ENCODE measurements around the gene SUCLG2. TPM values are rescaled to one million over a fixed set of nuclear protein-coding genes. Genes with fewer than 3 reads are reported as not detected.

The SUCLG2 gene, protein sequence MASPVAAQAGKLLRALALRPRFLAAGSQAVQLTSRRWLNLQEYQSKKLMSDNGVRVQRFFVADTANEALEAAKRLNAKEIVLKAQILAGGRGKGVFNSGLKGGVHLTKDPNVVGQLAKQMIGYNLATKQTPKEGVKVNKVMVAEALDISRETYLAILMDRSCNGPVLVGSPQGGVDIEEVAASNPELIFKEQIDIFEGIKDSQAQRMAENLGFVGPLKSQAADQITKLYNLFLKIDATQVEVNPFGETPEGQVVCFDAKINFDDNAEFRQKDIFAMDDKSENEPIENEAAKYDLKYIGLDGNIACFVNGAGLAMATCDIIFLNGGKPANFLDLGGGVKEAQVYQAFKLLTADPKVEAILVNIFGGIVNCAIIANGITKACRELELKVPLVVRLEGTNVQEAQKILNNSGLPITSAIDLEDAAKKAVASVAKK
- total RNA-seq (2013; cell fraction: nucleolus; rRNA removed) = 33.1 and 35.8 TPM in 2 replicates
- total RNA-seq (2014; rRNA removed) (28.1 and 38.4 TPM in 2 replicates), total RNA-seq (2014; rRNA removed; fragmentation: Illumina TruSeq; extraction: Trizol) (48.0 and 48.5 TPM in 2 replicates), total RNA-seq (2021) (38.3 and 39.7 TPM in 2 replicates), polyA plus RNA-seq (2011; rRNA removed) (33.8 and 49.2 TPM in 2 replicates), polyA plus RNA-seq (2014; fragmentation: Illumina TruSeq; extraction: Trizol) (48.0 and 57.3 TPM in 2 replicates), polyA plus RNA-seq (2014; fragmentation: Nextera tagmentation; extraction: Ambion mirVana) (10 to 100 TPM; 17.8 to 31.1 TPM), polyA plus RNA-seq (2014; rRNA removed) (26.6 and 36.0 TPM in 2 replicates), polyA plus RNA-seq (2016; fragmentation: Nextera tagmentation; extraction: Ambion mirVana) (10 to 100 TPM; 49.9 to 50.9 TPM), polyA minus RNA-seq (2011; rRNA and poly(A)+ RNA removed) (17.2 and 17.6 TPM in 2 replicates), Bru-seq, nascent RNA (percentile 70 among the genes with signal in this experiment), BruChase-seq, experiment 1, labeled RNA remaining after a 6-hour chase (percentile 55 among the genes with signal in this experiment), BruChase-seq, experiment 2, labeled RNA remaining after a 2-hour chase (percentile 59 among the genes with signal in this experiment)
- polyA plus RNA-seq (2011; ENCODE audit: low read depth) = 17.3 TPM
- 13.4 and 13.5 TPM in 2 replicates for polyA plus RNA-seq (2011; cell fraction: cytosol; rRNA removed)
- polyA plus RNA-seq (2011; cell fraction: nucleus; rRNA removed) = 13.3 and 14.8 TPM in 2 replicates
- polyA plus RNA-seq (2012) = 28.0 and 39.1 TPM in 2 replicates
- 7.4 and 9.9 TPM in 2 replicates for polyA minus RNA-seq (2011; cell fraction: cytosol; rRNA and poly(A)+ RNA removed)
- polyA minus RNA-seq (2011; cell fraction: nucleus; rRNA and poly(A)+ RNA removed) = 14.7 and 22.8 TPM in 2 replicates
- long read RNA-seq, experiment 1, transcript SUCLG2-201 (11 exons, 2,352 nt) = major isoform, 46 of 56 reads
- long read RNA-seq, experiment 1, partial matches to known transcripts = 3 of 56 reads
- long read RNA-seq, experiment 1, other reads (novel, unspliced or antisense) = 7 of 56 reads
- long read RNA-seq, experiment 2, transcript SUCLG2-201 (11 exons, 2,352 nt) = major isoform, 387 of 459 reads
- long read RNA-seq, experiment 2, partial matches to known transcripts = 20 of 459 reads
- long read RNA-seq, experiment 2, other reads (novel, unspliced or antisense) = 52 of 459 reads

DNA sequence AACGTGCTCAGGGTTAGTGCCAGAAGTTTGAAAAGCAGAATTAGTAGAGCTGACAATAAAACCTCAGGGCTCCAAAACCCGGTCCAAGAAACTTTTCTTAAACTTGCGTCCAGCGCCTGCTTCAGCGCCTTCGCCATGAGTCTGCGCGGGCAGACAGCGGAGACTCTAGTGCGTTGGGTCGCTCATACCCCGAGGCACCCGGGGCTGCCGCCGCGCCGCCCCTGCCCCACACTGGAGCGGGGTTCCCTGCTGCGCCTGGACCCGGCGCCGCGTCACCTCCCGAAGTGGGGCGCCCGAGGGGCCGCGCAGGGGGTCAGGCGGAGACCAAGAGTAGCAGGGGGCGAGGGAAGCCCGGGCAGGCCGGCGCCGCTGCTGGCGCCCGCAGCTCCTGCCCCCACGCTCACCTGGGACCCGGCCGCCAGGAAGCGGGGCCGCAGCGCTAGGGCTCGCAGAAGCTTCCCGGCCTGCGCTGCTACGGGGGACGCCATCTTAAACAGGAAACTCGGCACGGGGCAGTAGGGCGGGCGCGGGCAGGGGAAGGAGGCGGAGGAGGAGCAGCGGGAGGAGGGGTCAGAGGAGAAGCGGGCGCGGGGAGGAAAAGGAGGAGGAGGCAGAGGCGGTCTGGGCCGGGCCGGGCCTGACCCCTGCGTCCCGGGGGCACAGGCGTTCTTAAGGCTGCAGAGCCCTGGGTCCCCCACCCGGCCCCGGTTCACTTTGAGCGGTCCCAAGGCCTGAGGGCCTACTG lies at the start of gene SUCLG2:
TSS of gene SUCLG2 (minus strand) at position 514 of the 745 bp plus-strand sequence. CDS start at position 488, 26 bp downstream.
- no TSS peak for BruUV-seq (replicated peaks)
- in situ Hi-C loops (cut with MboI) = no loop called here
- ChIA-PET SMC1A (ENCODE audit: uncharacterized antibody, unreplicated experiment) (interaction anchor here (0.8 to 3.0 kb wide), 8 partner anchors 11 to 606 kb away, joined by 3 to 18 read pairs (median 6); no protein-coding TSS in a partner anchor), CTCF (interaction anchor here (1.3 to 1.4 kb wide), 3 partner anchors 10 to 60 kb away, joined by 3 to 4 read pairs (median 3); no protein-coding TSS in a partner anchor), RAD21 (ENCODE audit: unreplicated experiment) (interaction anchor here (0.9 kb wide), 1 partner anchor 8 kb away, joined by 3 read pairs; no protein-coding TSS in a partner anchor), POLR2A (no interaction called here)
- peak within 1 kb of the TSS; percentile 94 for H3K27ac ChIP-seq (ENCODE audit: control insufficient read depth, insufficient read depth)
- peak within 1 kb of the TSS; percentile 94 for H3K4me3 ChIP-seq
- H3K27me3 ChIP-seq (replicated peaks in 1 of 2; ENCODE audit: control insufficient read depth in 2 of 2, insufficient read depth in 2 of 2, low read length in 1 of 2) = no peaks in the 10 kb centered on the region
- no peaks in the 10 kb centered on the region; the same call in 1 of the 3 replicates for H3K9me3 ChIP-seq (replicated peaks; ENCODE audit: control insufficient read depth, insufficient read depth, low read length)
- DNase-seq (ENCODE audit: low read depth, low spot score) (no peak), ATAC-seq (peak; percentile 90), FAIRE-seq (no peak)
- peak within 1 kb of the TSS; percentile 75 for H2AFZ ChIP-seq (ENCODE audit: control insufficient read depth, low read depth, low read length)
- intact Hi-C loops (cut with micrococcal nuclease; ENCODE audit: unreplicated experiment) = loop anchor here (2.0 to 10.0 kb wide), 2 partner anchors 137 to 1431 kb away; partner anchors contain the start of genes ARL6IP5 and UBA3
- WGBS (ENCODE audit: insufficient coverage, insufficient replicate concordance, low lambda C conversion rate, missing lambda C conversion rate) = under 1% methylated on average over 50 of the region's 66 CpGs
- peak within 1 kb of the TSS; percentile 87 for H3K4me2 ChIP-seq (ENCODE audit: control insufficient read depth, insufficient read depth)
- peaks cover 47% of the 10 kb centered on the region for H3K79me2 ChIP-seq (ENCODE audit: control insufficient read depth, insufficient read depth, low read length)
- no peaks in the 10 kb centered on the region for H4K20me1 ChIP-seq (ENCODE audit: control insufficient read depth, insufficient read depth)
- peaks cover 37% of the 10 kb centered on the region for H3K4me1 ChIP-seq (ENCODE audit: control insufficient read depth, insufficient read depth, low read length)
- H3K9ac ChIP-seq (ENCODE audit: control insufficient read depth, insufficient read depth, low read length) = peak within 1 kb of the TSS; percentile 92
- no peaks in the 10 kb centered on the region for H3K36me3 ChIP-seq (ENCODE audit: control insufficient read depth in 2 of 2, insufficient read depth in 2 of 2, low read length in 1 of 2)
- peak; percentile 93 for TF ChIP-seq POLR2A (IDR thresholded peaks at IDR 0.05; ENCODE audit: low read depth, low read length)
- TF ChIP-seq, protein P1, sequence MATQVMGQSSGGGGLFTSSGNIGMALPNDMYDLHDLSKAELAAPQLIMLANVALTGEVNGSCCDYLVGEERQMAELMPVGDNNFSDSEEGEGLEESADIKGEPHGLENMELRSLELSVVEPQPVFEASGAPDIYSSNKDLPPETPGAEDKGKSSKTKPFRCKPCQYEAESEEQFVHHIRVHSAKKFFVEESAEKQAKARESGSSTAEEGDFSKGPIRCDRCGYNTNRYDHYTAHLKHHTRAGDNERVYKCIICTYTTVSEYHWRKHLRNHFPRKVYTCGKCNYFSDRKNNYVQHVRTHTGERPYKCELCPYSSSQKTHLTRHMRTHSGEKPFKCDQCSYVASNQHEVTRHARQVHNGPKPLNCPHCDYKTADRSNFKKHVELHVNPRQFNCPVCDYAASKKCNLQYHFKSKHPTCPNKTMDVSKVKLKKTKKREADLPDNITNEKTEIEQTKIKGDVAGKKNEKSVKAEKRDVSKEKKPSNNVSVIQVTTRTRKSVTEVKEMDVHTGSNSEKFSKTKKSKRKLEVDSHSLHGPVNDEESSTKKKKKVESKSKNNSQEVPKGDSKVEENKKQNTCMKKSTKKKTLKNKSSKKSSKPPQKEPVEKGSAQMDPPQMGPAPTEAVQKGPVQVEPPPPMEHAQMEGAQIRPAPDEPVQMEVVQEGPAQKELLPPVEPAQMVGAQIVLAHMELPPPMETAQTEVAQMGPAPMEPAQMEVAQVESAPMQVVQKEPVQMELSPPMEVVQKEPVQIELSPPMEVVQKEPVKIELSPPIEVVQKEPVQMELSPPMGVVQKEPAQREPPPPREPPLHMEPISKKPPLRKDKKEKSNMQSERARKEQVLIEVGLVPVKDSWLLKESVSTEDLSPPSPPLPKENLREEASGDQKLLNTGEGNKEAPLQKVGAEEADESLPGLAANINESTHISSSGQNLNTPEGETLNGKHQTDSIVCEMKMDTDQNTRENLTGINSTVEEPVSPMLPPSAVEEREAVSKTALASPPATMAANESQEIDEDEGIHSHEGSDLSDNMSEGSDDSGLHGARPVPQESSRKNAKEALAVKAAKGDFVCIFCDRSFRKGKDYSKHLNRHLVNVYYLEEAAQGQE (IDR thresholded peaks at IDR 0.05; ENCODE audit: low read depth, low read length) = 0 out of 2 replicates have a peak, but pooled peaks have one; percentile 14
- TF ChIP-seq TAF1 (IDR thresholded peaks at IDR 0.05; ENCODE audit: borderline replicate concordance, low read depth, low read length) = peak; percentile 95
- TF ChIP-seq ZNF384 (IDR thresholded peaks at IDR 0.05; ENCODE audit: borderline replicate concordance, low read depth, low read length) = no peak
- TF ChIP-seq ZNF274 (IDR thresholded peaks at IDR 0.05; ENCODE audit: insufficient read depth, insufficient read length) = no peak
- TF ChIP-seq, protein P2, sequence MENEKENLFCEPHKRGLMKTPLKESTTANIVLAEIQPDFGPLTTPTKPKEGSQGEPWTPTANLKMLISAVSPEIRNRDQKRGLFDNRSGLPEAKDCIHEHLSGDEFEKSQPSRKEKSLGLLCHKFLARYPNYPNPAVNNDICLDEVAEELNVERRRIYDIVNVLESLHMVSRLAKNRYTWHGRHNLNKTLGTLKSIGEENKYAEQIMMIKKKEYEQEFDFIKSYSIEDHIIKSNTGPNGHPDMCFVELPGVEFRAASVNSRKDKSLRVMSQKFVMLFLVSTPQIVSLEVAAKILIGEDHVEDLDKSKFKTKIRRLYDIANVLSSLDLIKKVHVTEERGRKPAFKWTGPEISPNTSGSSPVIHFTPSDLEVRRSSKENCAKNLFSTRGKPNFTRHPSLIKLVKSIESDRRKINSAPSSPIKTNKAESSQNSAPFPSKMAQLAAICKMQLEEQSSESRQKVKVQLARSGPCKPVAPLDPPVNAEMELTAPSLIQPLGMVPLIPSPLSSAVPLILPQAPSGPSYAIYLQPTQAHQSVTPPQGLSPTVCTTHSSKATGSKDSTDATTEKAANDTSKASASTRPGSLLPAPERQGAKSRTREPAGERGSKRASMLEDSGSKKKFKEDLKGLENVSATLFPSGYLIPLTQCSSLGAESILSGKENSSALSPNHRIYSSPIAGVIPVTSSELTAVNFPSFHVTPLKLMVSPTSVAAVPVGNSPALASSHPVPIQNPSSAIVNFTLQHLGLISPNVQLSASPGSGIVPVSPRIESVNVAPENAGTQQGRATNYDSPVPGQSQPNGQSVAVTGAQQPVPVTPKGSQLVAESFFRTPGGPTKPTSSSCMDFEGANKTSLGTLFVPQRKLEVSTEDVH (IDR thresholded peaks at IDR 0.05; ENCODE audit: low read depth, partially characterized antibody) = no peak
